SU-DHL-6 (cell line): ENCODE data around the gene WDR41.

Experiments used
- EZH2phosphoT487 ChIP-seq: fragments of 200-600 bp; sonication (generic), shearing (Covaris generic); conservative IDR thresholded peaks from 2 replicates; pipeline ENCODE4 v1.6.1; 2018; ENCODE audit warnings: mild to moderate bottlenecking, antibody characterized with exemption, low read length, moderate library complexity, mixed read lengths
- TF ChIP-seq, protein P1 (sequence below): fragments of 200-600 bp; sonication (generic); IDR thresholded peaks from one replicate; pipeline ENCODE4 v1.5.1; 2017; ENCODE audit warnings: antibody characterized with exemption, mild to moderate bottlenecking, low read length, moderate library complexity; ENCODE audit not compliant: insufficient read depth, poor library complexity, severe bottlenecking

DNA sequence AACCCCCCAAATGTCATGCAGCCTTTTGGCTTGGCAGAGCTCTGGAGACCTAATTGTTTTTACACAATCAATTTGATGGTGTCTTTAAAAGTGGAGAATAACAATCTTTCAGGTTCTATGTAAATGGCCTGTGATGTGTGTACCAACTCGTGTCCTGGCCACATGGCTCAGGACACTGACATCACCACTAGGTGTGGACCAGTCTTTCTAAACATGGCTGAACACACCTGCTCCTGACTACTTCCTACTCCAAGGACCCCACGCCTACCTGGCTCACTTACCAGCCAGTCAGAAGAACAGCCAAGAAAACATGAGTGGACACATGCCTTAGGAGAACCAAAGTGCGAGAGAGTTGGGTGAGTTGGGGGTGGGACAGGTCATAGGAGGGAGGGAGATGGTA is 71.2 kb downstream of the WDR41 start:
- TF ChIP-seq, protein P1, sequence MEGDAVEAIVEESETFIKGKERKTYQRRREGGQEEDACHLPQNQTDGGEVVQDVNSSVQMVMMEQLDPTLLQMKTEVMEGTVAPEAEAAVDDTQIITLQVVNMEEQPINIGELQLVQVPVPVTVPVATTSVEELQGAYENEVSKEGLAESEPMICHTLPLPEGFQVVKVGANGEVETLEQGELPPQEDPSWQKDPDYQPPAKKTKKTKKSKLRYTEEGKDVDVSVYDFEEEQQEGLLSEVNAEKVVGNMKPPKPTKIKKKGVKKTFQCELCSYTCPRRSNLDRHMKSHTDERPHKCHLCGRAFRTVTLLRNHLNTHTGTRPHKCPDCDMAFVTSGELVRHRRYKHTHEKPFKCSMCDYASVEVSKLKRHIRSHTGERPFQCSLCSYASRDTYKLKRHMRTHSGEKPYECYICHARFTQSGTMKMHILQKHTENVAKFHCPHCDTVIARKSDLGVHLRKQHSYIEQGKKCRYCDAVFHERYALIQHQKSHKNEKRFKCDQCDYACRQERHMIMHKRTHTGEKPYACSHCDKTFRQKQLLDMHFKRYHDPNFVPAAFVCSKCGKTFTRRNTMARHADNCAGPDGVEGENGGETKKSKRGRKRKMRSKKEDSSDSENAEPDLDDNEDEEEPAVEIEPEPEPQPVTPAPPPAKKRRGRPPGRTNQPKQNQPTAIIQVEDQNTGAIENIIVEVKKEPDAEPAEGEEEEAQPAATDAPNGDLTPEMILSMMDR, result no peak
- no peak for TF ChIP-seq EZH2phosphoT487
